DMS79 (cell line): ENCODE measurements around the gene WNT9A.
"Not testable (repeated sequence)": the region's sequence is repeated elsewhere in the genome, so short reads cannot be mapped to it uniquely, and the experiment has no call there.

Source experiments
- DNase-seq: peaks from one replicate; lab custom pipeline; 2025; lab: John Stamatoyannopoulos, UW

Gene WNT9A

GRCh38 chr1:227910511-227911153 is 37.1 kb downstream of the WNT9A start:
- DNase-seq, result no peak

GRCh38 chr1:227909923-227910328 is 37.8 kb downstream of the WNT9A start:
- not testable (repeated sequence) for DNase-seq

- no peak for DNase-seq
Measured at GRCh38 chr1:227909188-227909587, 38.5 kb downstream of the WNT9A start.

GRCh38 chr1:227908359-227908758 is 39.4 kb downstream of the WNT9A start:
- no peak for DNase-seq

- DNase-seq, result no peak
Measured at GRCh38 chr1:227907439-227908015, 40.2 kb downstream of the WNT9A start.

GRCh38 chr1:227906550-227907071 is 41.1 kb downstream of the WNT9A start:
- DNase-seq, result no peak

GRCh38 chr1:227905573-227906487 is 41.9 kb downstream of the WNT9A start:
- no peak for DNase-seq

- no peak for DNase-seq
Measured at GRCh38 chr1:227904541-227905335, 43.0 kb downstream of the WNT9A start.

GRCh38 chr1:227903614-227904501 is 43.9 kb downstream of the WNT9A start:
- DNase-seq, result no peak

GRCh38 chr1:227903061-227903521 is 44.6 kb downstream of the WNT9A start:
- no peak for DNase-seq

GRCh38 chr1:227902641-227902990 is 45.1 kb downstream of the WNT9A start:
- DNase-seq, result no peak

- DNase-seq, result no peak
Measured at GRCh38 chr1:227901906-227902640, 45.7 kb downstream of the WNT9A start.

GRCh38 chr1:227901239-227901905 is 46.4 kb downstream of the WNT9A start:
- no peak for DNase-seq

- no peak for DNase-seq
Measured at GRCh38 chr1:227900571-227901051, 47.1 kb downstream of the WNT9A start.

- no peak for DNase-seq
Measured at GRCh38 chr1:227899820-227900449, 47.8 kb downstream of the WNT9A start.

- DNase-seq, result no peak
Measured at GRCh38 chr1:227899141-227899819, 48.5 kb downstream of the WNT9A start.

GRCh38 chr1:227898502-227899140 is 49.1 kb downstream of the WNT9A start:
- DNase-seq, result no peak
